A549 (cell line): Measurements from ENCODE around the gene TCFL5. TPM values are rescaled to one million over a fixed set of nuclear protein-coding genes. Genes with fewer than 3 reads are reported as not detected.

Experiments used
- ATAC-seq, 2 experiments: fragments of 200-7000 bp in 1 of 2; fragments of >200 bp in 1 of 2; cut with Nextera tagmentation in 1 of 2; cut with Tn5 transposase in 1 of 2; 3 replicates each; pipeline versions ENCODE4 v1.8.0 to v1.9.1; 2018 to 2020; ENCODE audit warnings: mild to moderate bottlenecking in 1 of 2, moderate library complexity in 1 of 2
- CTCF ChIA-PET: fragments of 300-600 bp; sonication (Branson Sonifier 250); formaldehyde crosslinking; extraction: SDS; loops from one replicate; lab custom pipeline; 2021; ENCODE audit warnings: antibody characterized with exemption, inconsistent platforms; lab: Yijun Ruan, JAX
- POLR2A ChIA-PET: fragments of 350-600 bp; formaldehyde crosslinking; extraction: SDS; loops from one replicate; lab custom pipeline; 2021; ENCODE audit warnings: antibody characterized with exemption, inconsistent platforms; lab: Yijun Ruan, JAX
- DNase-seq, 2 experiments: peaks; one replicate each; pipeline versions ENCODE4 v3.0.0 to v3.0.0-alpha.2; 2011 to 2016; ENCODE audit warnings: low read depth in 1 of 2, low spot score in 1 of 2
- FAIRE-seq: peaks from 2 replicates; lab custom pipeline; 2011; peaks lifted over from hg19 to GRCh38; lab: Jason Lieb, UNC
- H3K27ac ChIP-seq, 2 experiments: fragments of >200 bp; sonication (Bioruptor Twin); formaldehyde crosslinking; 3 replicates each; pipeline ENCODE4 v1.5.1; 2016 to 2017
- H3K4me1 ChIP-seq: fragments of >200 bp; sonication (Bioruptor Twin); formaldehyde crosslinking; 3 replicates; pipeline ENCODE4 v1.6.1; 2016
- H3K4me2 ChIP-seq: fragments of >200 bp; sonication (Bioruptor Twin); formaldehyde crosslinking; 3 replicates; pipeline ENCODE4 v1.6.1; 2016
- H3K4me3 ChIP-seq: fragments of >200 bp; sonication (Bioruptor Twin); formaldehyde crosslinking; 3 replicates; pipeline ENCODE4 v1.5.1; 2016
- H3K9me3 ChIP-seq: fragments of >200 bp; sonication (Bioruptor Twin); formaldehyde crosslinking; 3 replicates; pipeline ENCODE4 v1.6.1; 2016
- CBX8 ChIP-seq: fragments of 200-600 bp; sonication (generic); IDR thresholded peaks from 2 replicates; pipeline ENCODE4 v1.6.1; 2016
- CHD4 ChIP-seq: fragments of 200-600 bp; sonication (generic); IDR thresholded peaks from 2 replicates; pipeline ENCODE4 v1.6.1; 2016; ENCODE audit warnings: antibody characterized with exemption, mild to moderate bottlenecking, borderline replicate concordance
- EHF ChIP-seq: fragments of 250-450 bp; sonication (Bioruptor Pico); IDR thresholded peaks from 2 replicates; pipeline ENCODE4 v1.5.0; 2020; ENCODE audit warnings: mild to moderate bottlenecking
- EHMT2 ChIP-seq: fragments of 200-600 bp; sonication (generic); IDR thresholded peaks from 2 replicates; pipeline ENCODE4 v1.6.1; 2016; ENCODE audit warnings: antibody characterized with exemption, low read depth, mild to moderate bottlenecking, moderate library complexity
- EP300 ChIP-seq, 2 experiments: fragments of >200 bp; sonication (Bioruptor Twin); formaldehyde crosslinking; IDR thresholded peaks; 2 replicates in 1 of 2; 3 replicates in 1 of 2; pipeline ENCODE4 v1.6.1; 2016 to 2017
- ESRRA ChIP-seq: fragments of 150-350 bp; IDR thresholded peaks from 2 replicates; pipeline ENCODE4 v1.6.1; 2014; ENCODE audit warnings: mild to moderate bottlenecking, low read length, borderline replicate concordance
- FOXS1 ChIP-seq: fragments of 250-450 bp; sonication (Bioruptor Pico); IDR thresholded peaks from 2 replicates; pipeline ENCODE4 v1.5.0; 2020; ENCODE audit warnings: mild to moderate bottlenecking, moderate library complexity
- HDAC2 ChIP-seq: fragments of 200-600 bp; sonication (generic); IDR thresholded peaks from 2 replicates; pipeline ENCODE4 v1.6.1; 2016
- HOXB13 ChIP-seq: fragments of 250-450 bp; sonication (Bioruptor Pico); IDR thresholded peaks from 2 replicates; pipeline ENCODE4 v1.5.0; 2020; ENCODE audit warnings: low read depth, mild to moderate bottlenecking, moderate library complexity
- HOXB5 ChIP-seq: fragments of 250-450 bp; sonication (Bioruptor Pico); IDR thresholded peaks from 2 replicates; pipeline ENCODE4 v1.5.0; 2020; ENCODE audit warnings: mild to moderate bottlenecking, moderate library complexity
- KDM1A ChIP-seq: fragments of 200-600 bp; sonication (generic); IDR thresholded peaks from 2 replicates; pipeline ENCODE4 v1.6.1; 2016; ENCODE audit warnings: low read depth, mild to moderate bottlenecking
- KDM5A ChIP-seq: fragments of 200-600 bp; sonication (generic); IDR thresholded peaks from 2 replicates; pipeline ENCODE4 v1.6.1; 2016; ENCODE audit warnings: antibody characterized with exemption, mild to moderate bottlenecking
- MAFK ChIP-seq: fragments of 450-650 bp; IDR thresholded peaks from 2 replicates; pipeline ENCODE4 v1.6.1; 2014; ENCODE audit not compliant: partially characterized antibody
- SMC3 ChIP-seq: fragments of >200 bp; sonication (Bioruptor Twin); formaldehyde crosslinking; IDR thresholded peaks from 3 replicates; pipeline ENCODE4 v1.6.1; 2018; ENCODE audit warnings: inconsistent platforms
- SREBF2 ChIP-seq: fragments of 450-650 bp; IDR thresholded peaks from 2 replicates; pipeline ENCODE4 v1.6.1; 2014; ENCODE audit warnings: mild to moderate bottlenecking, moderate library complexity
- ZC3H11A ChIP-seq: fragments of 450-650 bp; IDR thresholded peaks from 2 replicates; pipeline ENCODE4 v1.6.1; 2014; ENCODE audit warnings: antibody characterized with exemption, mild to moderate bottlenecking
- ZFP36 ChIP-seq: fragments of 450-650 bp; IDR thresholded peaks from 2 replicates; pipeline ENCODE4 v1.6.1; 2014; ENCODE audit warnings: borderline replicate concordance; ENCODE audit not compliant: partially characterized antibody
- WGBS: methylation state at CpG from one replicate; pipeline ENCODE4 v1.1.6; 2017; ENCODE audit errors: missing lambda C conversion rate; 5-methylcytosine and 5-hydroxymethylcytosine counted together
- polyA plus RNA-seq, 4 experiments: library from polyadenylated mRNA; depleted of rRNA in 3 of 4; stranded (reverse); fragments of >200 nt; fragmentation: RNase III in 1 of 4; extraction: RNeasy Plus Mini Kit Qiagen cat#74134 plus additional on column Dnase treatment in 1 of 4; gene quantifications; 2 replicates in 3 of 4; 3 replicates in 1 of 4; pipeline ENCODE4 v1.2.3, GENCODE V29; 2011 to 2017
- TF ChIP-seq, protein P1 (sequence below): IDR thresholded peaks from 2 replicates; pipeline ENCODE4 v1.6.1; 2012
- TF ChIP-seq, protein P2 (sequence below): fragments of 250-450 bp; sonication (Bioruptor Pico); IDR thresholded peaks from 2 replicates; pipeline ENCODE4 v1.5.0; 2021; ENCODE audit warnings: mild to moderate bottlenecking, moderate library complexity, borderline replicate concordance
- TF ChIP-seq, protein P3 (sequence below): fragments of 450-650 bp; IDR thresholded peaks from 2 replicates; pipeline ENCODE4 v1.6.1; 2014; ENCODE audit warnings: antibody characterized with exemption
- TF ChIP-seq, protein P4 (sequence below): fragments of 200-600 bp; sonication (generic); IDR thresholded peaks from 2 replicates; pipeline ENCODE4 v1.6.1; 2016; ENCODE audit warnings: antibody characterized with exemption, mild to moderate bottlenecking, moderate library complexity
- TF ChIP-seq, protein P5 (sequence below): IDR thresholded peaks from 2 replicates; pipeline ENCODE4 v1.6.1; 2012; ENCODE audit warnings: low read depth, borderline replicate concordance

The TCFL5 gene
- polyA plus RNA-seq, 2 of the 4 experiments (the other 2 are of a cell fraction) = 5.6 to 7.1 TPM

DNA sequence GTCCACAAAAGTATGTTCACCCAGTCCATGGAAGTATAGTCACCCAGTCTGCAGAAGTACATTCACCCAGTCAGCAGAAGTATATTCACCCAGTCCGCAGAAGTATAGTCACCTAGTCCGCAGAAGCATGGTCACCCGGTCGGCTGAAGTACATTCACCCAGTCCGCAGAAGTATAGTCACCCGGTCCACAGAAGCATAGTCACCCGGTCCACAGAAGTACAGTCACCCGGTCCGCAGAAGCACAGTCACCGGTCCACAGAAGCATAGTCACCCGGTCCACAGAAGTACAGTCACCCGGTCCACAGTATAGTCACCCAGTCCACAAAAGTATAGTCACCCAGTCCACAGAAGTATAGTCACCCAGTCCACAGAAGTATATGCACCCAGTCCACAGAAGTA, 8.8 kb downstream of the TCFL5 start (continued):
- TF ChIP-seq, protein P1, sequence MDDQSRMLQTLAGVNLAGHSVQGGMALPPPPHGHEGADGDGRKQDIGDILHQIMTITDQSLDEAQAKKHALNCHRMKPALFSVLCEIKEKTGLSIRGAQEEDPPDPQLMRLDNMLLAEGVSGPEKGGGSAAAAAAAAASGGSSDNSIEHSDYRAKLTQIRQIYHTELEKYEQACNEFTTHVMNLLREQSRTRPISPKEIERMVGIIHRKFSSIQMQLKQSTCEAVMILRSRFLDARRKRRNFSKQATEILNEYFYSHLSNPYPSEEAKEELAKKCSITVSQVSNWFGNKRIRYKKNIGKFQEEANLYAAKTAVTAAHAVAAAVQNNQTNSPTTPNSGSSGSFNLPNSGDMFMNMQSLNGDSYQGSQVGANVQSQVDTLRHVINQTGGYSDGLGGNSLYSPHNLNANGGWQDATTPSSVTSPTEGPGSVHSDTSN = no peak

DNA sequence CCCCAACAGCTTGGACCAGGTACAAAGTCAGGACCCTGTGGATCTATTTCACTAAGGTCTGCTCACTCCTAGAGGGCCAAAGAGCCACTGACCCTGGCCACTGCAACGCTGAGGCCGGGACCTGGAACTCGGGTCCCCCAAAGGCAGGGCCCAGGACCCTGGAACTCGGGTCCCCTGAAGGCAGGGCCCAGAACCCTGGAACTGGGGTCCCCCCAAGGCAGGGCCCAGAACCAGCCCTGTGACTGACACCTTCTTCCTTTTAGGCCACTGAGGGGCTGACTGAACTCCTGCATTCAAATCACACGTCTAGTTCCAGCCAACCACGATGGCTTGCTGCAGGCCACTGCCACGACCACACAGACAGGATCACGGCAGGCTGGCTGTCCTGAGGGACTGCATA, 9.4 kb downstream of the TCFL5 start:
- POLR2A ChIA-PET = no interaction called here
- no peak overlapping the region for H3K27ac ChIP-seq
- H3K4me2 ChIP-seq = no peak overlapping the region
- TF ChIP-seq ESRRA = no peak
- TF ChIP-seq, all 56 proteins: peak for 0
- CTCF ChIA-PET = no interaction called here
- ATAC-seq = 0 out of 6 replicates have a peak, but pooled peaks of 1 of the 2 experiments have one; percentile 12
- no peak for DNase-seq
- Histone ChIP-seq H3K4me1 (no peaks in the 10 kb centered on the region), H3K9me3 (no peaks in the 10 kb centered on the region), H3K4me3 (no peak overlapping the region)
- no peak for FAIRE-seq
- 95% methylated on average over 4 of the region's 8 CpGs for WGBS

DNA sequence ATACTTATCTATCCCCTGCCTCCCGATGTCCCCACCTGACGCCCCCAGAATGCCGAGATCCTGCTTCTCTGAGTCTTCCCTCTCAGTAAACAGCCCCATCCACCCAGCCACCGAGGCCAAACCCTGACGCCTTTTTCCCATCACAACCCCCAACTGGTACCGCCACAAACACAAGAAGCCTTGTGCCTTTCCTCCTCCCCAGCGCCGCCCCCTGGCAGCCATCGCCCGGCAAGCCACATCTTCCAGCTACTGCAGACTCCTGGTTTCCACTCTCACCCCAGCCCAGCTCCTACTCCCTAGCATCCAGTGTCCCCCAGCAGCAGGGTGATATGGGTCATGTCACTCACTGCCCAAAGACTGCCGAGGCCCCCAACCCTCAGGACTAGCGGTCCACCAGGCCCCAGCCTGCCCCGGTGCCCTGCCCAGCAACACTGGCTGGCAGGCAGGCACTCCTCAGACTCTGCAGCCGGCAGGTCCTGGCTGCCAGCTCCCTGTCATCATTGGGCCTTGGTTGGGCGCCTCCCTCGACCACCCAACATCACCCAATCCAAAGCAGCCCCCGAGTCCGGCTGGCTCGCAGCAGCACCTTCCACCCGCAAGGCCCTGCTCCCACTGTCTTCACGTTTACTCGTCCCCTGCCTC, 11.2 kb downstream of the TCFL5 start:
- Histone ChIP-seq H3K4me2 (no peak overlapping the region), H3K4me1 (no peaks in the 10 kb centered on the region), H3K4me3 (no peak overlapping the region), H3K27ac (no peak overlapping the region), H3K9me3 (no peaks in the 10 kb centered on the region)
- no peak for ATAC-seq
- TF ChIP-seq, protein P2, sequence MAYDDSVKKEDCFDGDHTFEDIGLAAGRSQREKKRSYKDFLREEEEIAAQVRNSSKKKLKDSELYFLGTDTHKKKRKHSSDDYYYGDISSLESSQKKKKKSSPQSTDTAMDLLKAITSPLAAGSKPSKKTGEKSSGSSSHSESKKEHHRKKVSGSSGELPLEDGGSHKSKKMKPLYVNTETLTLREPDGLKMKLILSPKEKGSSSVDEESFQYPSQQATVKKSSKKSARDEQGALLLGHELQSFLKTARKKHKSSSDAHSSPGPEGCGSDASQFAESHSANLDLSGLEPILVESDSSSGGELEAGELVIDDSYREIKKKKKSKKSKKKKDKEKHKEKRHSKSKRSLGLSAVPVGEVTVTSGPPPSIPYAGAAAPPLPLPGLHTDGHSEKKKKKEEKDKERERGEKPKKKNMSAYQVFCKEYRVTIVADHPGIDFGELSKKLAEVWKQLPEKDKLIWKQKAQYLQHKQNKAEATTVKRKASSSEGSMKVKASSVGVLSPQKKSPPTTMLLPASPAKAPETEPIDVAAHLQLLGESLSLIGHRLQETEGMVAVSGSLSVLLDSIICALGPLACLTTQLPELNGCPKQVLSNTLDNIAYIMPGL (CRISPR knock-in tag) = no peak
- TF ChIP-seq FOXS1 (no peak), EHMT2 (no peak), EHF (CRISPR knock-in tag) (no peak), MAFK (no peak), CHD4 (no peak), HOXB13 (CRISPR knock-in tag) (no peak), SMC3 (no peak), EP300 (IDR thresholded peaks at IDR 0.05) (no peak), ZFP36 (no peak), ZC3H11A (no peak), CBX8 (no peak), HOXB5 (CRISPR knock-in tag) (no peak), KDM1A (no peak), HDAC2 (no peak), SREBF2 (no peak), KDM5A (no peak)
- TF ChIP-seq, protein P3, sequence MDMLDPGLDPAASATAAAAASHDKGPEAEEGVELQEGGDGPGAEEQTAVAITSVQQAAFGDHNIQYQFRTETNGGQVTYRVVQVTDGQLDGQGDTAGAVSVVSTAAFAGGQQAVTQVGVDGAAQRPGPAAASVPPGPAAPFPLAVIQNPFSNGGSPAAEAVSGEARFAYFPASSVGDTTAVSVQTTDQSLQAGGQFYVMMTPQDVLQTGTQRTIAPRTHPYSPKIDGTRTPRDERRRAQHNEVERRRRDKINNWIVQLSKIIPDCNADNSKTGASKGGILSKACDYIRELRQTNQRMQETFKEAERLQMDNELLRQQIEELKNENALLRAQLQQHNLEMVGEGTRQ = no peak
- TF ChIP-seq, protein P4, sequence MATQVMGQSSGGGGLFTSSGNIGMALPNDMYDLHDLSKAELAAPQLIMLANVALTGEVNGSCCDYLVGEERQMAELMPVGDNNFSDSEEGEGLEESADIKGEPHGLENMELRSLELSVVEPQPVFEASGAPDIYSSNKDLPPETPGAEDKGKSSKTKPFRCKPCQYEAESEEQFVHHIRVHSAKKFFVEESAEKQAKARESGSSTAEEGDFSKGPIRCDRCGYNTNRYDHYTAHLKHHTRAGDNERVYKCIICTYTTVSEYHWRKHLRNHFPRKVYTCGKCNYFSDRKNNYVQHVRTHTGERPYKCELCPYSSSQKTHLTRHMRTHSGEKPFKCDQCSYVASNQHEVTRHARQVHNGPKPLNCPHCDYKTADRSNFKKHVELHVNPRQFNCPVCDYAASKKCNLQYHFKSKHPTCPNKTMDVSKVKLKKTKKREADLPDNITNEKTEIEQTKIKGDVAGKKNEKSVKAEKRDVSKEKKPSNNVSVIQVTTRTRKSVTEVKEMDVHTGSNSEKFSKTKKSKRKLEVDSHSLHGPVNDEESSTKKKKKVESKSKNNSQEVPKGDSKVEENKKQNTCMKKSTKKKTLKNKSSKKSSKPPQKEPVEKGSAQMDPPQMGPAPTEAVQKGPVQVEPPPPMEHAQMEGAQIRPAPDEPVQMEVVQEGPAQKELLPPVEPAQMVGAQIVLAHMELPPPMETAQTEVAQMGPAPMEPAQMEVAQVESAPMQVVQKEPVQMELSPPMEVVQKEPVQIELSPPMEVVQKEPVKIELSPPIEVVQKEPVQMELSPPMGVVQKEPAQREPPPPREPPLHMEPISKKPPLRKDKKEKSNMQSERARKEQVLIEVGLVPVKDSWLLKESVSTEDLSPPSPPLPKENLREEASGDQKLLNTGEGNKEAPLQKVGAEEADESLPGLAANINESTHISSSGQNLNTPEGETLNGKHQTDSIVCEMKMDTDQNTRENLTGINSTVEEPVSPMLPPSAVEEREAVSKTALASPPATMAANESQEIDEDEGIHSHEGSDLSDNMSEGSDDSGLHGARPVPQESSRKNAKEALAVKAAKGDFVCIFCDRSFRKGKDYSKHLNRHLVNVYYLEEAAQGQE = no peak
- TF ChIP-seq, protein P5, sequence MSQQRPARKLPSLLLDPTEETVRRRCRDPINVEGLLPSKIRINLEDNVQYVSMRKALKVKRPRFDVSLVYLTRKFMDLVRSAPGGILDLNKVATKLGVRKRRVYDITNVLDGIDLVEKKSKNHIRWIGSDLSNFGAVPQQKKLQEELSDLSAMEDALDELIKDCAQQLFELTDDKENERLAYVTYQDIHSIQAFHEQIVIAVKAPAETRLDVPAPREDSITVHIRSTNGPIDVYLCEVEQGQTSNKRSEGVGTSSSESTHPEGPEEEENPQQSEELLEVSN = no peak
- ChIA-PET CTCF (interaction anchor here (0.7 to 1.6 kb wide), 3 partner anchors 8 to 133 kb away, joined by 3 to 4 read pairs (median 3); no protein-coding TSS in a partner anchor), POLR2A (no interaction called here)
- DNase-seq = no peak
- 92% methylated on average over 19 of the region's 22 CpGs for WGBS
- no peak for FAIRE-seq
